Right renal pelvis (tissue), 4 donors: ENCODE data around the gene KIF3B. TPM values are rescaled to one million over a fixed set of nuclear protein-coding genes. Genes with fewer than 3 reads are reported as not detected.
"Not testable (repeated sequence)": the region's sequence is repeated elsewhere in the genome, so short reads cannot be mapped to it uniquely, and the experiment has no call there.

Source experiments
- DNase-seq, 4 donors: peaks; one replicate each; pipeline ENCODE4 v3.0.0-alpha.2; 2013; ENCODE audit warnings: low read depth in 4 of 4, low spot score in 3 of 4, missing footprints in 1 of 4
- polyA plus RNA-seq, 4 donors: library from polyadenylated mRNA; unstranded; fragments of 120-200 nt; gene quantifications; one replicate each; pipeline ENCODE4 v1.2.1, GENCODE V29; 2013; ENCODE audit not compliant: insufficient read length in 4 of 4

KIF3B gene
- polyA plus RNA-seq, 4 donors, result 41.7 to 49.1 (median 45.8) TPM

GRCh38 chr20:32291166-32291565, 13.7 kb downstream of the KIF3B start:
- DNase-seq, result no peak

GRCh38 chr20:32292548-32292947, 15.1 kb downstream of the KIF3B start:
- no peak for DNase-seq

- DNase-seq, result no peak
Observed at GRCh38 chr20:32294071-32294470, 16.6 kb downstream of the KIF3B start.

- no peak for DNase-seq
Observed at GRCh38 chr20:32296412-32296811, 19.0 kb downstream of the KIF3B start.

GRCh38 chr20:32296819-32297420, 19.5 kb downstream of the KIF3B start:
- DNase-seq, result no peak

- no peak for DNase-seq
Observed at GRCh38 chr20:32297439-32297838, 20.0 kb downstream of the KIF3B start.

GRCh38 chr20:32300647-32301046, 23.2 kb downstream of the KIF3B start:
- no peak for DNase-seq

GRCh38 chr20:32301719-32302506, 24.5 kb downstream of the KIF3B start:
- no peak for DNase-seq

- no peak for DNase-seq
Observed at GRCh38 chr20:32302507-32302872, 25.0 kb downstream of the KIF3B start.

GRCh38 chr20:32304131-32304746, 26.8 kb downstream of the KIF3B start:
- no peak for DNase-seq

- DNase-seq, result no peak
Observed at GRCh38 chr20:32312718-32313424, 35.4 kb downstream of the KIF3B start.

- DNase-seq, result no peak
Observed at GRCh38 chr20:32314768-32315167, 37.3 kb downstream of the KIF3B start.

GRCh38 chr20:32315399-32315798, 37.9 kb downstream of the KIF3B start:
- DNase-seq, result no peak

- no peak for DNase-seq
Observed at GRCh38 chr20:32315891-32316290, 38.4 kb downstream of the KIF3B start.

- no peak for DNase-seq
Observed at GRCh38 chr20:32316667-32317066, 39.2 kb downstream of the KIF3B start.

GRCh38 chr20:32319100-32319499, 41.6 kb downstream of the KIF3B start:
- DNase-seq, result no peak

- DNase-seq, result no peak
Observed at GRCh38 chr20:32320305-32320704, 42.9 kb downstream of the KIF3B start.

GRCh38 chr20:32321390-32321789, 43.9 kb downstream of the KIF3B start:
- DNase-seq, result no peak

- not testable (repeated sequence) for DNase-seq
Observed at GRCh38 chr20:32322260-32322659, 44.8 kb downstream of the KIF3B start.

- DNase-seq, result not testable (repeated sequence)
Observed at GRCh38 chr20:32323761-32324160, 46.3 kb downstream of the KIF3B start.
